ENCODE results near the gene MPPED1.

The MPPED1 gene, protein sequence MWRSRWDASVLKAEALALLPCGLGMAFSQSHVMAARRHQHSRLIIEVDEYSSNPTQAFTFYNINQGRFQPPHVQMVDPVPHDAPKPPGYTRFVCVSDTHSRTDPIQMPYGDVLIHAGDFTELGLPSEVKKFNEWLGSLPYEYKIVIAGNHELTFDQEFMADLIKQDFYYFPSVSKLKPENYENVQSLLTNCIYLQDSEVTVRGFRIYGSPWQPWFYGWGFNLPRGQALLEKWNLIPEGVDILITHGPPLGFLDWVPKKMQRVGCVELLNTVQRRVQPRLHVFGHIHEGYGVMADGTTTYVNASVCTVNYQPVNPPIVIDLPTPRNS

GRCh38 chr22:43411869-43412807 is at the start of gene MPPED1:
MPPED1 (plus strand) TSS chr22:43412014; CDS start chr22:43424986, 12,972 bp downstream.
- no peaks in the 10 kb centered on the region for H3K9me3 ChIP-seq (ENCODE audit: control insufficient read depth, low read length)
- peaks cover 46% of the 10 kb centered on the region for H3K27me3 ChIP-seq (ENCODE audit: control insufficient read depth, insufficient read depth, low read length)
- no peak within 1 kb of the TSS for H3K9ac ChIP-seq (ENCODE audit: low read length)
- H3K4me1 ChIP-seq (ENCODE audit: control insufficient read depth, insufficient read depth, low read length) = no peaks in the 10 kb centered on the region
- no peak within 1 kb of the TSS for H3K4me3 ChIP-seq (ENCODE audit: low read length)
- no peaks in the 10 kb centered on the region for H3K36me3 ChIP-seq (ENCODE audit: control insufficient read depth, insufficient read depth, low read length)

DNA sequence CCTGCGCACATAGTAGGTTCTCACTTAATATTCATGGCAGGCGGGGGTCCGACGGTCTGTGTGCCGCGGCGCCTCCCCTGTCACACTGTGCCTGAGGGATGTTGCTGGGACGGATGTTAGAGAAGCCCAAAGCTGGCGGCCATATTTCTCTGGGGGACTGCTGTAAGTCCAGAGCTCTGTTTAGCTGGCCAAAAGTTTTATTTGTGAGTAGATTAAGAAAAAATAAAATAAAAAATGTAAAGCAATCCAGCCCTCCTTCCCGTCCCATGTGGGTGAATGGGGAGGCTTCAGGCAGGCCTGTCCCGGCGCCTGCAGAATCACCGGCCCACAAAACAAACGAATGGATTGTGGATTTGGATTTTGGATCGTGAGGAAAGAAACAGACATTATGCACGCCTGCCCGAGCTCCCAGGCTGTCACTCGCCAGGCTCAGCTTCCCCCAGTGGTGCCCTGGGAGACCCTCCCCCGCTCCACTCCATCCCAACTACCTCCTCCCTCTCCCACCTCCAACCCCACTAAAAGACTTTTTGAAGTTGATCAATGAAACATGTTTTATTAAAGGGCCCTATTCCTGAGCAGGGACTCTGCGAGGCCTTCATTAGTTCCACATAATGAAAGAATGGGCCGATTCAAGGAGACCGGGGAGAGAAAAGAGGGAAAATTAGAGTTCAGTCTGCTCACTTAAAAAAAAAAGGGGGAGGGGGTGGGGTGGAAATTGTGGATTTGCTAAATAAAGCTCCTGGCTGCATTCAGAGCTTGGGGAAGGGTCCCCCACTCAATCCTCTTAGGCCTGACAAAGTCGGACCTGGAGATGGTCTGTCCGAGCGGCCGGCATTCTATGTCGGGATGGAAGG is 48.3 kb upstream of the MPPED1 start:
- Histone ChIP-seq H3K4me3 (ENCODE audit: low read length) (no peak overlapping the region), H3K27me3 (ENCODE audit: control insufficient read depth, insufficient read depth, low read length) (no peaks in the 10 kb centered on the region), H3K9ac (ENCODE audit: low read length) (no peak overlapping the region), H3K4me1 (ENCODE audit: control insufficient read depth, insufficient read depth, low read length) (no peaks in the 10 kb centered on the region), H3K9me3 (ENCODE audit: control insufficient read depth, low read length) (no peaks in the 10 kb centered on the region), H3K36me3 (ENCODE audit: control insufficient read depth, insufficient read depth, low read length) (no peaks in the 10 kb centered on the region)

DNA sequence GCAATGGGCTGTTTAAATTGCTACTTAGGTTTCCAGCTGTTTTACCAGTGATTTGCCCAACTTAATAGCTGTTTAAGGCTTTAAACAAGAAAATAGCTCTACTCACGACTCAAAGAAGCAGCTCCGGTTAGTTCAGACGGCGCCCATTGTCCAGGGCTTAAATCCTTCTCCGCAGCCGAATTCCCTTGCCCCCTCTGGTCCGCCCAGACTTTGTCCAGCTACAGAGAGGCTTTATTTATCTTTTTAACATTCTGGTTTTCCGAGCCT is 47.7 kb upstream of the MPPED1 start:
- H3K9ac ChIP-seq (ENCODE audit: low read length) = no peak overlapping the region
- H3K4me3 ChIP-seq (ENCODE audit: low read length) = no peak overlapping the region
- no peaks in the 10 kb centered on the region for H3K27me3 ChIP-seq (ENCODE audit: control insufficient read depth, insufficient read depth, low read length)

GRCh38 chr22:43365715-43366440 is 45.9 kb upstream of the MPPED1 start:
- H3K36me3 ChIP-seq (ENCODE audit: control insufficient read depth, insufficient read depth, low read length) = no peaks in the 10 kb centered on the region
- no peak overlapping the region for H3K4me3 ChIP-seq (ENCODE audit: low read length)
- H3K27me3 ChIP-seq (ENCODE audit: control insufficient read depth, insufficient read depth, low read length) = peaks cover 13% of the 10 kb centered on the region
- H3K4me1 ChIP-seq (ENCODE audit: control insufficient read depth, insufficient read depth, low read length) = no peaks in the 10 kb centered on the region
- H3K9ac ChIP-seq (ENCODE audit: low read length) = no peak overlapping the region
- no peaks in the 10 kb centered on the region for H3K9me3 ChIP-seq (ENCODE audit: control insufficient read depth, low read length)

More for the DNA sequence above, 47.7 kb upstream of the MPPED1 start:
- Histone ChIP-seq H3K36me3 (ENCODE audit: control insufficient read depth, insufficient read depth, low read length) (no peaks in the 10 kb centered on the region), H3K4me1 (ENCODE audit: control insufficient read depth, insufficient read depth, low read length) (no peaks in the 10 kb centered on the region), H3K9me3 (ENCODE audit: control insufficient read depth, low read length) (no peaks in the 10 kb centered on the region)

- H3K4me3 ChIP-seq (ENCODE audit: low read length) = no peak overlapping the region
- H3K36me3 ChIP-seq (ENCODE audit: control insufficient read depth, insufficient read depth, low read length) = no peaks in the 10 kb centered on the region
- no peaks in the 10 kb centered on the region for H3K4me1 ChIP-seq (ENCODE audit: control insufficient read depth, insufficient read depth, low read length)
- peaks cover 16% of the 10 kb centered on the region for H3K27me3 ChIP-seq (ENCODE audit: control insufficient read depth, insufficient read depth, low read length)
- H3K9ac ChIP-seq (ENCODE audit: low read length) = no peak overlapping the region
- H3K9me3 ChIP-seq (ENCODE audit: control insufficient read depth, low read length) = no peaks in the 10 kb centered on the region
These were observed 41.8 kb upstream of the MPPED1 start for GRCh38 chr22:43370036-43370435.

GRCh38 chr22:43375951-43376455 is 35.8 kb upstream of the MPPED1 start:
- H3K9me3 ChIP-seq (ENCODE audit: control insufficient read depth, low read length) = no peaks in the 10 kb centered on the region
- peaks cover 5% of the 10 kb centered on the region for H3K27me3 ChIP-seq (ENCODE audit: control insufficient read depth, insufficient read depth, low read length)
- peaks cover 4% of the 10 kb centered on the region for H3K4me1 ChIP-seq (ENCODE audit: control insufficient read depth, insufficient read depth, low read length)
- H3K36me3 ChIP-seq (ENCODE audit: control insufficient read depth, insufficient read depth, low read length) = no peaks in the 10 kb centered on the region
- no peak overlapping the region for H3K4me3 ChIP-seq (ENCODE audit: low read length)
- no peak overlapping the region for H3K9ac ChIP-seq (ENCODE audit: low read length)

DNA sequence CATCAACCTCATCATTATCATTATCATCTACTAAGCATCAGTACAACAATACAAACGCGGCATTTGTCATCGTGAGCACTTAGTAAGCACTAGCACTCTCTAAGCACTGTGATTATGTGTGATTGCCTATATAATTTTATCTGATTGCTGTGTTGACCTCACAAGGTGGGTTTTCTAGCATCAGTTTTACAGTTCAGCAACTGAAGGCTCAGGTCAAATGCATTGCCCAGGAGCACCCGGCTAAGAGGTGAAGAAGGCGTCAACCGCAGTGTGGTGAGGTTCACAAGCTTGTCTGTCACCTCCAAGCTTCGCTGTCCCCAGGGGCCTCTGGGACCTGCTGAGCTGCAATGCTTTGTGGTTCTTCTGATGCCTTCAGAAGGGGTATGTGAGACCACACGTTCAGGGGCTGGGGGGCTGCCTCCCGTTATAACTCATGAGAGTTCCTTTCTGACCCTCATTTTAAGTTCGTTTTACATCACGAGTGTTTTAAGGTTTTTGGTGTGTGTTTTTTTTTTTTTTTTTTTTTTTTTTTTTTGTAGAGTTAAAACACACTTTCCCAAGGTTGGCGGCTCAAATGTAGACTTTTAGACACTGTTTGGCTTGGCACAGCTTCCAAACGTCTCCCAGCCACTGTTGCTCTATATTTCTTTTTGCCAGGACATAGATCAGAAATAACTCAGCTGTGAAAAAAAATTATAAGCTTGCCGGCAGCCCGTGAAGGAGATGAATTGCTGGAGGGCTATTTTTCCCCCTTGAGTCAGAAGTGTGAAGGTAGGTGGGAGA is 34.9 kb upstream of the MPPED1 start:
- no peaks in the 10 kb centered on the region for H3K9me3 ChIP-seq (ENCODE audit: control insufficient read depth, low read length)
- peaks cover 3% of the 10 kb centered on the region for H3K27me3 ChIP-seq (ENCODE audit: control insufficient read depth, insufficient read depth, low read length)
- no peak overlapping the region for H3K4me3 ChIP-seq (ENCODE audit: low read length)
- peaks cover 4% of the 10 kb centered on the region for H3K4me1 ChIP-seq (ENCODE audit: control insufficient read depth, insufficient read depth, low read length)
- no peaks in the 10 kb centered on the region for H3K36me3 ChIP-seq (ENCODE audit: control insufficient read depth, insufficient read depth, low read length)
- H3K9ac ChIP-seq (ENCODE audit: low read length) = no peak overlapping the region

GRCh38 chr22:43377548-43377895 is 34.3 kb upstream of the MPPED1 start:
- H3K9me3 ChIP-seq (ENCODE audit: control insufficient read depth, low read length) = no peaks in the 10 kb centered on the region
- H3K27me3 ChIP-seq (ENCODE audit: control insufficient read depth, insufficient read depth, low read length) = peaks cover 3% of the 10 kb centered on the region
- H3K4me1 ChIP-seq (ENCODE audit: control insufficient read depth, insufficient read depth, low read length) = peaks cover 4% of the 10 kb centered on the region
- H3K4me3 ChIP-seq (ENCODE audit: low read length) = no peak overlapping the region
- no peak overlapping the region for H3K9ac ChIP-seq (ENCODE audit: low read length)
- H3K36me3 ChIP-seq (ENCODE audit: control insufficient read depth, insufficient read depth, low read length) = no peaks in the 10 kb centered on the region

GRCh38 chr22:43377896-43378704 is 33.7 kb upstream of the MPPED1 start:
- Histone ChIP-seq H3K27me3 (ENCODE audit: control insufficient read depth, insufficient read depth, low read length) (peaks cover 3% of the 10 kb centered on the region), H3K36me3 (ENCODE audit: control insufficient read depth, insufficient read depth, low read length) (no peaks in the 10 kb centered on the region), H3K4me3 (ENCODE audit: low read length) (no peak overlapping the region), H3K9me3 (ENCODE audit: control insufficient read depth, low read length) (no peaks in the 10 kb centered on the region), H3K9ac (ENCODE audit: low read length) (no peak overlapping the region), H3K4me1 (ENCODE audit: control insufficient read depth, insufficient read depth, low read length) (peaks cover 4% of the 10 kb centered on the region)

DNA sequence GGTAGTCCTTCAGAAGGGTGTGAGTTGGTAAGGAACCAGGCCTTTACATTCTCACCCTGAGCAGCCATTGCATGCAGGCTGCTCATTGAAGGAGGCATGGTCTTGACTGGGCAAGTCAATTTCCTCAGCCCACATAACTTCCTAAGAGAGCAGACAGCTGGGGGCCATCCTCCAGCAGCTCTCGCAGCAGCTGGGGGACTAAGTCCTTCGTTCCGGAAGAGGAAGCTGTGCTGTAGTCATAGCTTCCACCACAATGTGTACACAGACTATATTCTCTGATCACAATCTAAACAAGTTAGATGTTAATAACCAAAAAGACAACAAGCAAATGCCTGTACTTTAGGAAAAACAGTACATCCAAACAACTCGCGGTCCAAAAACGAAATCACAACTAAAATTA is 30.1 kb upstream of the MPPED1 start:
- Histone ChIP-seq H3K27me3 (ENCODE audit: control insufficient read depth, insufficient read depth, low read length) (peaks cover 10% of the 10 kb centered on the region), H3K9me3 (ENCODE audit: control insufficient read depth, low read length) (no peaks in the 10 kb centered on the region), H3K4me1 (ENCODE audit: control insufficient read depth, insufficient read depth, low read length) (peaks cover 4% of the 10 kb centered on the region), H3K4me3 (ENCODE audit: low read length) (no peak overlapping the region), H3K36me3 (ENCODE audit: control insufficient read depth, insufficient read depth, low read length) (no peaks in the 10 kb centered on the region), H3K9ac (ENCODE audit: low read length) (no peak overlapping the region)
